Hematopoietic multipotent progenitor cell treated with erythropoietin and hydrocortisone succinate and interleukin-3 and kit ligand, for 15 days (in vitro differentiated cells): ENCODE measurements around the gene OR7E24.
"Not testable (repeated sequence)": the region's sequence is repeated elsewhere in the genome, so short reads cannot be mapped to it uniquely, and the experiment has no call there.

Experiments used
- DNase-seq: peaks from one replicate; pipeline ENCODE4 v3.0.0-alpha.2; 2015; ENCODE audit warnings: low spot score

OR7E24 gene

DNA sequence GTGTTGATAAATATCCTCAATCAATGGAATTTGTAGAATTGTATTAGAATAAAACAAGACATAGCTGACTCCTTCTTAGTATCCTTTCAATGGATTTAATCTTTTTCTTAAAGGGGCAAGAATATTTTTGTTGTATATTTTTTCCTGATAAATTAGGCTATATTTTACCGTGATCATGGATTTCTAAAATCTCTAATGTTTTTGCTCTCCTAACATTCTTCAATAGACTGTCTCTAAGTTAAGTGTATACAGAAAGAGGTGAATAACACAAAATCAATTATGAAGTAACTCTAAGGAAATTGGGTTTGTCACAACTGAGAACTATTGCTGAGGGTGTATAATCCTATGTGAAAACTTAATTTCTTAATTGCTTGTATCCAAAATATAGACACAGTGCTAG is at the start of gene OR7E24:
Gene OR7E24 (plus strand): TSS at position 301 of the 400 bp plus-strand sequence. CDS start 114 bp downstream, outside the sequence.
- DNase-seq, result no peak

DNA sequence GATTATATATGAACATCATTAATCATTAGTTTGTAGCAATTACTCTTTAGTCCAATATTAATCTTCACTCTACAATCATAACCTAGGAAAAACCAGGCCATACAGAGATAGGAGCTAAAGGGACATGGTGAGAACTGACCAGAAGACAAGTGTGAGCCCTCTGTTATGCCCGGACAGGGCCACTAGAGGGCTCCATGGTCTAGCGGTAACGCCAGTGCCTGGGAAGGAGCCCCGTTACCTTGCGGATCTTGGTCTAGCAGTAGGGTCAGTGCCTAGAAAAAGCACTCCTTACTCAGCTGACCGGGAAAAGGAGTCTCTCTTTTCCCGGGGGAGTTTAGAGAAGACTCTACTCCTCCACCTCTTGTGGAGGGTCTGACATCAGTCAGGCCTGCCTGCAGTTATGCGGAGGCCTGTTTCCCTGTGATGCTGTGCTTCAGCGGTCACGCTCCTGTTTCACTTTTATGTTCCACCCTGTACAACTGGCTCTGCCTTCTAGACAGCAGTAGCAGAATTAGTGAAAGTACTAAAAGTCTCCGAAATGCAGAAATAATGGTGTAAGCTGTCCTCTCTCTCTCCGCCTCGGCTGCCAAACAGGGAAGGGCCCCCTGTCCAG is 45.1 kb upstream of the OR7E24 start:
- peak; percentile 37 for DNase-seq

GRCh38 chr19:9219489-9219888 is 31.2 kb upstream of the OR7E24 start, which contains the start of gene OR7D4:
Gene OR7D4 (minus strand): TSS chr19:9219589. CDS start chr19:9214837, 4,752 bp downstream.
- DNase-seq, result no peak

DNA sequence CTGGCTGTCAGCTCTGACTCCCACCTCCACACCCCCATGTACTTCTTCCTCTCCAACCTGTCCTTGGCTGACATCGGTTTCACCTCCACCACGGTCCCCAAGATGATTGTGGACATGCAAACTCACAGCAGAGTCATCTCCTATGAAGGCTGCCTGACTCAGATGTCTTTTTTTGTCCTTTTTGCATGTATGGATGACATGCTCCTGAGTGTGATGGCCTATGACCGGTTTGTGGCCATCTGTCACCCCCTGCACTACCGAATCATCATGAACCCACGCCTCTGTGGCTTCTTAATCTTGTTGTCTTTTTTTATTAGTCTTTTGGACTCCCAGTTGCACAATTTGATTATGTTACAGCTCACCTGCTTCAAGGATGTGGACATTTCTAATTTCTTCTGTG is 506 bp downstream of the OR7E24 start:
- DNase-seq, result no peak

GRCh38 chr19:9283485-9283884 is 32.8 kb downstream of the OR7E24 start:
- not testable (repeated sequence) for DNase-seq

- no peak for DNase-seq
These were observed 38.6 kb downstream of the OR7E24 start for GRCh38 chr19:9289231-9289884.

DNA sequence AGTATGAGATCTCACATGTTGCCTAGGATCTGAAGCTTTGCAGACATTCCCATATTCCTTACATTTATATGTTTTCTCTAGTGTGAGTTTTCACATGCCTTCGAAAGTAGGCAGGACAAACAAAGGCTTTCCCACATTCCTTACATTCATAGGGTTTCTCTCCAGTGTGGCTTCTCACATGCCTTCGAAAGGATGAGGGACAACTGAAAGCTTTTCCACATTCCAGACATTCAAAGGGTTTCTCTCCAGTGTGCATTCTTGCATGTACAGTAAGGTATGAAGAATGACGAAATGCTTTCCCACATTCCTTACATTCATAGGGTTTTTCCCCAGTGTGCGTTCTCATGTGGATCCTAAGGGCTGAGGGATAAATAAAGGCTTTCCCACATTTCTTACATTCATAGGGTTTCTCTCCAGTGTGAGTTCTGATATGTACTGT is 44.7 kb downstream of the OR7E24 start:
- DNase-seq, result no peak

GRCh38 chr19:9296336-9296735 is 45.6 kb downstream of the OR7E24 start:
- no peak for DNase-seq
